GM10266 (cell line): ENCODE results near the gene NCOR1.
"Not testable (repeated sequence)": the region's sequence is repeated elsewhere in the genome, so short reads cannot be mapped to it uniquely, and the experiment has no call there.

Experiments used
- DNase-seq: peaks from one replicate; pipeline ENCODE4 v3.0.0; 2012; ENCODE audit errors: extremely low spot score
- TF ChIP-seq, protein P1 (sequence below): IDR thresholded peaks from 2 replicates; pipeline ENCODE4 v1.5.1; 2012; ENCODE audit warnings: mild to moderate bottlenecking, low read depth; ENCODE audit not compliant: control insufficient read depth, insufficient read depth; ENCODE audit errors: missing control alignments

The NCOR1 gene

DNA sequence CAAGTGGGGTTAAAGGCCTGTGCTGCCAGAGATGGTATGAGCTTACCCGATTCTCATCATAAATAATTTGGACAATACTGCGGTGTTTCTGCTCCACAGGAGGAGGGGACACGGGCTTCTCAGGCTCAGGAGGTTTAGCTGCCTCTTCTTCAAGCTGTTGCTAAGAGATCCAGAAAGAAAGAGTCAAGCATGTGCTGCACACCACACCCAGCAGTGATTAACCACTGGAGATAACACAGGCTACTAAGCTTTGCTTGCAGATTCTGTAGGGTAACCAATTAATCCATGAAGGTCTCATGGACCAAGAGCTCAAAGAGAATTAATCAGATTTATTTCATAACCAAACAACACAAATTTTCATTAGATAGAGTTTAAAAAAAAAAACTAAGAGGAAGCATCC is 56.6 kb downstream of the NCOR1 start:
- TF ChIP-seq, protein P1, sequence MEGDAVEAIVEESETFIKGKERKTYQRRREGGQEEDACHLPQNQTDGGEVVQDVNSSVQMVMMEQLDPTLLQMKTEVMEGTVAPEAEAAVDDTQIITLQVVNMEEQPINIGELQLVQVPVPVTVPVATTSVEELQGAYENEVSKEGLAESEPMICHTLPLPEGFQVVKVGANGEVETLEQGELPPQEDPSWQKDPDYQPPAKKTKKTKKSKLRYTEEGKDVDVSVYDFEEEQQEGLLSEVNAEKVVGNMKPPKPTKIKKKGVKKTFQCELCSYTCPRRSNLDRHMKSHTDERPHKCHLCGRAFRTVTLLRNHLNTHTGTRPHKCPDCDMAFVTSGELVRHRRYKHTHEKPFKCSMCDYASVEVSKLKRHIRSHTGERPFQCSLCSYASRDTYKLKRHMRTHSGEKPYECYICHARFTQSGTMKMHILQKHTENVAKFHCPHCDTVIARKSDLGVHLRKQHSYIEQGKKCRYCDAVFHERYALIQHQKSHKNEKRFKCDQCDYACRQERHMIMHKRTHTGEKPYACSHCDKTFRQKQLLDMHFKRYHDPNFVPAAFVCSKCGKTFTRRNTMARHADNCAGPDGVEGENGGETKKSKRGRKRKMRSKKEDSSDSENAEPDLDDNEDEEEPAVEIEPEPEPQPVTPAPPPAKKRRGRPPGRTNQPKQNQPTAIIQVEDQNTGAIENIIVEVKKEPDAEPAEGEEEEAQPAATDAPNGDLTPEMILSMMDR = no peak
- DNase-seq = no peak

DNA sequence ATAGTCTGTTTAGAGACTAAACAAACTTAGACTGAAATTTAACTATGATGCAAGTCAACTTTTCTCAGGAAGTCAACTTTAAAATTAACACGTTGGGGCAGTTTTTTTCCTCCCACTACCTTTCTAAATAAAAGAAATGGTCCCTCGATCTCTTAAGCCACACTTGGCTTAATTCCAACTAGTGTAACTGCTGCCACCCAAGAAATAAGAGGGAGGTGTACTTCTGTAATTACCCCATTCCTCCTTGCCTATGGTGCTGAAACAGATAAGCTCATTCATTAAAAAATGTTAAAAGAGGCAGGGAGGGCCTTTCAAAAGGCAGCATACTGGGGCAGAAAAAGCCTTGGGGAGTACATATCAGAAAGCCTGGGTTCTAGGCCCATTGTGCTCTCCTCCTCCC is 59.8 kb downstream of the NCOR1 start:
- DNase-seq = no peak
- TF ChIP-seq, protein P1 = no peak

DNA sequence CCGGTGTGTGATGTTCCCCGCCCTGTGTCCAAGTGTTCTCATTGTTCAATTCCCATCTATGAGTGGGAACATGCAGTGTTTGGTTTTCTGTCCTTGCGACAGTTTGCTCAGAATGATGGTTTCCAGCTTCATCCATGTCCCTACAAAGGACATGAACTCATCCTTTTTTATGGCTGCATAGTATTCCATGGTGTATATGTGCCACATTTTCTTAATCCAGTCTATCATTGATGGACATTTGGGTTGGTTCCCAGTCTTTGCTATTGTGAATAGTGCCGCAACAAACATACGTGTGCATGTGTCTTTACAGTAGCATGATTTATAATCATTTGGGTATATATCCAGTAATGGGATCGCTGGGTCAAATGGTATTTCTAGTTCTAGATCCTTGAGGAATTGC is 63.0 kb downstream of the NCOR1 start:
- DNase-seq = not testable (repeated sequence)

DNA sequence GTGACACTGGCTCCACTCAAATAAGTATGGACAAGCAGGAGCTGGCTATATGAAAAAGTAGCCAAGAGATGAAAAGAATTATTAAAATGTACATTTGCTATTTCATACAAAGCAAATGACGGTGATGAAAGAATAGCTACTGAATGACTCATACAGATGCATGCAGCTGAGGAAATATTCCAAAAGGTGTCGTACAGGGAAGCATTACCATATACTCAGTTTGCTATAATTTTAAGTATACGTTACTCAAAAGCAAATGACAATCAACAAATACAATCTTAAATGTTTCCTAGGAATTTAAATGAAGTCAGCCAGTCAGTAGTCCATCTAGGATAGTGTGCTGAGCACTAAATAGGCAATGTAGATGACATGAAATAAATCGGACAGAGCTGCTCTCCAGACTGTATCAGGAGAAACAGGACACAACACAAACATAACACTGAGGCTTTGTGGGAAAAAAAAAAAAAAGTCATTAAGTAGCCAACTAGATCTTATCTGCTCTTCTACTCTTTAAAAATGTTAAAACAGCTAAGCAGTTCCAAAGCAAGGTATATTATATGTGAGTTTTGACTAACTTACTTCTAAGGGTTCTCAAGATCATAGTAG is 65.0 kb downstream of the NCOR1 start:
- TF ChIP-seq, protein P1 = no peak
- DNase-seq = no peak

DNA sequence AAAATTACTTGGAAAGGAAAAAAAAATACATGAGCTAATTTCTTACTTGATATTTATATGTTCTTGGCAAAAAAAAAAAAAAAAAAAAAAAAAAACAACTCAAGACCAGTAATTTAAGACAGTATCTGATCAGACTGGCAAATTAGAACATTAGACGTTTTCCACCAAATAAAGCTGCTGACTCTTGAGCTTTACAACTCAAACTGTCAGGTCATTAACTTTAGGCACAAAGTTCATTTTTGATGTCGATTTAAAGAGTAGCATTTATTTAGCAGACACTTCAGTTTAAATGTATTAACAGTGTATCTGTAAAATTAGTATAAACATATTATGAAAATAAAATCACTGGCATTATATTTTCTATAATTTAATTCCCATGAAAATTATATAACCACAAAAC is 66.7 kb downstream of the NCOR1 start:
- TF ChIP-seq, protein P1 = no peak
- DNase-seq = no peak

DNA sequence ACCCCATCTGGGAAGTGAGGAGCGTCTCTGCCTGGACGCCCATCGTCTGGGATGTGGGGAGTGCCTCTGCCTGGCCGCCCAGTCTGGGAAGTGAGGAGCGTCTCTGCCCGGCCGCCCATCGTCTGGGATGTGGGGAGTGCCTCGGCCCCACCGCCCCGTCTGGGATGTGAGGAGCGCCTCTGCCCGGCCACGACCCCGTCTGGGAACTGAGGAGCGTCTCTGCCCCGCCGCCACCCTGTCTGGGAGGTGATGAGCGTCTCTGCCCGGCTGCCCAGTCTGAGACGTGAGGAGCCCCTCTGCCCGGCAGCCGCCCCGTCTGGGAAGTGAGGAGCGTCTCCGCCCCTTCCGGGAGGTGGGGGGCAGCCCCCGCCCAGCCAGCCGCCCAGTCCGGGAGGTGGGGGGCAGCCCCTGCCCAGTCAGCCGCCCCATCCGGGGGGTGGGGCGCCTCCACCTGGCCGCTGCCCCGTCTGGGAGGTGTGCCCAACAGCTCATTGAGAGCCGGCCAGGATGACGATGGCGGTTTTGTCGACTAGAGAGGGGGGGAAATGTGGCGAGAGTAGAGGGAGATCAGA is 69.9 kb downstream of the NCOR1 start:
- not testable (repeated sequence) for DNase-seq

DNA sequence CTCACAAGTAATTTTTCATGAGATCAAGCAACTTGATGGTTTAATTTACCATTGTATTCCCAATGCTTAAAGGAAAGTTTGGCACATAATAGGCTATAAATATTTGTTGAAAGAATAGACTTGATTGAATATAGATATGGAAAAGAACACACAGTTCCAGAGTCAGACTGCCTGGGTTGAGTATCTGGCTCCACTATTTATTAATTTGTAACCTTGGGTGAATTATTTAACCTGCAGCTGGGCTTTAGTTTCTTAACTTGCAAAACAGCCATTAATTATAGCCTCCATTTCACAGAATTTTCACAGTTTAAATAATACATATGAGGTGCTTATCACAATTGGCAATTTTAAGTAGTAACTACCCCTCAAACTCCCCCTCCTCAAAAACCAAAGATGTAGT is 73.6 kb downstream of the NCOR1 start:
- DNase-seq = no peak
- TF ChIP-seq, protein P1 = no peak

DNA sequence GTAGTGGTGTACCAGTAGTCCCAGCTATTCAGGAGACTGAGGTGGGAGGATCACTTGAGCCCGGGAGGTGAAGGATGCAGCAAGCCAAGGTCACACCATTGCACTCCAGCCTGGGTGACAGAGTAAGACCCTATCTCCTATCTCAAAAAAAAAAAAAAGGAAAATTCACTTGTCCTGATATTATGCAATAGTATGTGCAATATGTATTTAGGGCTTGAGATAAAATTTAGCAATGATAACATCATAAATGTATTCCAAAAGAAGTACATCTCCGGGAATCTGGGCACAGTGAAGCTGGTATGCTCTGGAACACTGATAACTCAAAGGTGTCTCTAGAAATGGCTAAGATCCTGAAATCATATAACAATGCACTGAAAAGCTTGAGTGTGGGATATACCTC is 74.5 kb downstream of the NCOR1 start:
- TF ChIP-seq, protein P1 = no peak
- no peak for DNase-seq
